H1 (cell line): Measurements from ENCODE around the gene ANK3. TPM values are rescaled to one million over a fixed set of nuclear protein-coding genes. Genes with fewer than 3 reads are reported as not detected.

Experiments used
- CTCF ChIA-PET: fragments of 300-600 bp; sonication (Branson Sonifier 250); formaldehyde crosslinking; loops from one replicate; lab custom pipeline; 2021; ENCODE audit not compliant: partially characterized antibody; lab: Charles Lee
- POLR2A ChIA-PET: fragments of 300-600 bp; sonication (Branson Sonifier 250); formaldehyde crosslinking; loops from one replicate; lab custom pipeline; 2021; ENCODE audit warnings: inconsistent platforms; ENCODE audit not compliant: partially characterized antibody; lab: Charles Lee
- DNase-seq, 2 experiments: peaks; one replicate each; pipeline versions ENCODE4 v3.0.0 to v3.0.0-alpha.2; 2010 to 2022; ENCODE audit warnings: low spot score in 2 of 2, low read depth in 1 of 2, mixed read lengths in 1 of 2
- FAIRE-seq: peaks from 2 replicates; lab custom pipeline; 2011; peaks lifted over from hg19 to GRCh38; lab: Jason Lieb, UNC
- H2AFZ ChIP-seq: 2 replicates; pipeline ENCODE4 v1.8.1; 2012; ENCODE audit warnings: low read length, inconsistent platforms
- H2AK5ac ChIP-seq: 2 replicates; pipeline ENCODE4 v1.6.1; 2013; ENCODE audit warnings: low read depth, low read length
- H2BK120ac ChIP-seq: replicated peaks from 2 replicates; pipeline ENCODE3; 2013; ENCODE audit warnings: low read depth, low read length, inconsistent platforms
- H2BK12ac ChIP-seq: 2 replicates; pipeline ENCODE4 v1.6.1; 2013; ENCODE audit warnings: low read depth, low read length
- H2BK15ac ChIP-seq: 2 replicates; pipeline ENCODE4 v1.6.1; 2013; ENCODE audit warnings: low read length
- H2BK20ac ChIP-seq: 2 replicates; pipeline ENCODE4 v1.6.1; 2013; ENCODE audit warnings: low read length
- H2BK5ac ChIP-seq: 2 replicates; pipeline ENCODE4 v1.6.1; 2013; ENCODE audit warnings: low read depth, low read length
- H3K14ac ChIP-seq: 2 replicates; pipeline ENCODE4 v1.6.1; 2013; ENCODE audit warnings: inconsistent platforms; ENCODE audit not compliant: insufficient read length
- H3K18ac ChIP-seq: 2 replicates; pipeline ENCODE4 v1.6.1; 2013; ENCODE audit warnings: low read length; ENCODE audit errors: extremely low read depth
- H3K23ac ChIP-seq: 2 replicates; pipeline ENCODE4 v1.6.1; 2013; ENCODE audit warnings: inconsistent platforms; ENCODE audit not compliant: insufficient read length
- H3K23me2 ChIP-seq: 2 replicates; pipeline ENCODE4 v1.6.1; 2013; ENCODE audit warnings: low read depth, low read length
- H3K27ac ChIP-seq: 2 replicates; pipeline ENCODE4 v1.6.1; 2011; ENCODE audit warnings: low read depth, low read length, inconsistent platforms
- H3K27me3 ChIP-seq, 4 experiments: replicated peaks in 1 of 4; 1 replicate in 1 of 4; 2 replicates in 3 of 4; pipeline versions ENCODE4 v1.6.1 to v1.8.1; 2011 to 2013; ENCODE audit warnings: low read length in 3 of 4, mild to moderate bottlenecking in 3 of 4, inconsistent platforms in 2 of 4, mixed read lengths in 2 of 4, moderate library complexity in 1 of 4; ENCODE audit not compliant: control insufficient read depth in 3 of 4, insufficient read depth in 3 of 4; ENCODE audit errors: extremely low read depth in 1 of 4
- H3K36me3 ChIP-seq, 4 experiments: 2 replicates each; pipeline versions ENCODE4 v1.6.1 to v1.8.1; 2011 to 2013; ENCODE audit warnings: mild to moderate bottlenecking in 4 of 4, low read length in 3 of 4, moderate library complexity in 2 of 4, control low read depth in 1 of 4, inconsistent platforms in 1 of 4; ENCODE audit not compliant: insufficient read depth in 4 of 4, control insufficient read depth in 2 of 4
- H3K4ac ChIP-seq: replicated peaks from 2 replicates; pipeline ENCODE3; 2013; ENCODE audit warnings: low read length, low read depth, mixed read lengths, inconsistent platforms; ENCODE audit not compliant: insufficient read length
- H3K4me1 ChIP-seq, 4 experiments: replicated peaks in 1 of 4; 1 replicate in 1 of 4; 2 replicates in 3 of 4; pipeline versions ENCODE4 v1.6.1 to v1.8.1; 2011 to 2013; ENCODE audit warnings: low read length in 3 of 4, inconsistent platforms in 2 of 4, mixed read lengths in 1 of 4; ENCODE audit not compliant: insufficient read depth in 4 of 4, control insufficient read depth in 3 of 4
- H3K4me2 ChIP-seq, 2 experiments: 2 replicates each; pipeline versions ENCODE4 v1.6.1 to v1.8.1; 2011 to 2013; ENCODE audit warnings: low read depth in 2 of 2, low read length in 2 of 2, control low read depth in 1 of 2, inconsistent platforms in 1 of 2, mild to moderate bottlenecking in 1 of 2; ENCODE audit not compliant: insufficient read depth in 1 of 2
- H3K4me3 ChIP-seq, 4 experiments: fragments of 200-600, 300-600 bp in 1 of 4; sonication (generic), shearing (Covaris generic), sonication (Bioruptor Twin) in 1 of 4; 2 replicates each; pipeline versions ENCODE4 v1.5.1 to v1.8.1; 2011 to 2016; ENCODE audit warnings: low read length in 4 of 4, low read depth in 3 of 4, control low read depth in 2 of 4, inconsistent platforms in 2 of 4, mild to moderate bottlenecking in 2 of 4, mixed read lengths in 1 of 4, moderate library complexity in 1 of 4; ENCODE audit not compliant: insufficient read depth in 2 of 4; ENCODE audit errors: extremely low read depth in 1 of 4
- H3K56ac ChIP-seq: replicated peaks from 2 replicates; pipeline ENCODE3; 2013; ENCODE audit warnings: low read depth, mild to moderate bottlenecking, mixed read lengths, low read length, inconsistent platforms; ENCODE audit not compliant: insufficient read length
- H3K79me1 ChIP-seq: 2 replicates; pipeline ENCODE4 v1.6.1; 2013; ENCODE audit warnings: low read depth, low read length, control low read depth
- H3K79me2 ChIP-seq, 2 experiments: 2 replicates each; pipeline versions ENCODE4 v1.6.1 to v1.8.1; 2012 to 2013; ENCODE audit warnings: low read length in 2 of 2, mild to moderate bottlenecking in 2 of 2, inconsistent platforms in 1 of 2; ENCODE audit not compliant: insufficient read depth in 2 of 2, control insufficient read depth in 1 of 2
- H3K9ac ChIP-seq, 4 experiments: replicated peaks in 1 of 4; 1 replicate in 1 of 4; 2 replicates in 3 of 4; pipeline versions ENCODE4 v1.6.1 to v1.8.1; 2011 to 2013; ENCODE audit warnings: low read depth in 3 of 4, low read length in 3 of 4, control low read depth in 2 of 4, mild to moderate bottlenecking in 2 of 4, moderate library complexity in 2 of 4, inconsistent platforms in 1 of 4; ENCODE audit errors: extremely low read depth in 1 of 4
- H3K9me3 ChIP-seq, 2 experiments: 2 replicates each; pipeline versions ENCODE4 v1.6.1 to v1.8.1; 2012 to 2013; ENCODE audit warnings: mild to moderate bottlenecking in 2 of 2, moderate library complexity in 2 of 2, control low read depth in 1 of 2, inconsistent platforms in 1 of 2, low read depth in 1 of 2, low read length in 1 of 2, mixed read lengths in 1 of 2; ENCODE audit not compliant: insufficient read depth in 2 of 2
- H4K20me1 ChIP-seq, 2 experiments: replicated peaks in 1 of 2; 2 replicates each; pipeline versions ENCODE3 to v1.8.1; 2011 to 2013; ENCODE audit warnings: inconsistent platforms in 2 of 2, low read length in 2 of 2, mild to moderate bottlenecking in 1 of 2; ENCODE audit not compliant: insufficient read depth in 2 of 2, control insufficient read depth in 1 of 2
- H4K5ac ChIP-seq: 2 replicates; pipeline ENCODE4 v1.6.1; 2013; ENCODE audit warnings: low read length, low read depth, mixed read lengths, inconsistent platforms; ENCODE audit not compliant: insufficient read length
- H4K8ac ChIP-seq: 2 replicates; pipeline ENCODE4 v1.8.0; 2013; ENCODE audit warnings: mild to moderate bottlenecking, moderate library complexity, low read length, inconsistent platforms; ENCODE audit not compliant: insufficient read depth; ENCODE audit errors: extremely low read depth
- H4K91ac ChIP-seq: replicated peaks from 2 replicates; pipeline ENCODE3; 2013; ENCODE audit warnings: low read length, mixed read lengths, inconsistent platforms; ENCODE audit not compliant: insufficient read length
- BCL11A ChIP-seq, 2 experiments: IDR thresholded peaks; one replicate each; pipeline ENCODE4 v1.6.1; 2011; ENCODE audit warnings: low read depth in 2 of 2, low read length in 2 of 2, mild to moderate bottlenecking in 2 of 2
- EGR1 ChIP-seq: IDR thresholded peaks from 2 replicates; pipeline ENCODE4 v1.6.1; 2011; ENCODE audit warnings: low read depth, low read length, borderline replicate concordance
- GABPA ChIP-seq: IDR thresholded peaks from 2 replicates; pipeline ENCODE4 v1.6.1; 2011; ENCODE audit warnings: mild to moderate bottlenecking, low read length, moderate library complexity, borderline replicate concordance; ENCODE audit not compliant: insufficient read depth
- HDAC6 ChIP-seq: IDR thresholded peaks from one replicate; pipeline ENCODE4 v1.7.1; 2012; ENCODE audit warnings: low read depth, mild to moderate bottlenecking, inconsistent platforms, low read length, moderate library complexity
- JUN ChIP-seq: IDR thresholded peaks from 2 replicates; pipeline ENCODE4 v1.6.1; 2011; ENCODE audit warnings: low read depth, mild to moderate bottlenecking, improper control_type of control experiment, low read length
- KDM1A ChIP-seq: fragments of 200-600, 300-600 bp; sonication (generic); IDR thresholded peaks from 2 replicates; pipeline ENCODE4 v1.7.1; 2016; ENCODE audit warnings: mild to moderate bottlenecking, low read length, borderline replicate concordance
- KDM4A ChIP-seq: IDR thresholded peaks from one replicate; pipeline ENCODE4 v1.7.1; 2012; ENCODE audit warnings: low read depth, mild to moderate bottlenecking, moderate library complexity, low read length, inconsistent platforms; ENCODE audit not compliant: severe bottlenecking
- RBBP5 ChIP-seq: IDR thresholded peaks from 2 replicates; pipeline ENCODE4 v1.7.1; 2012; ENCODE audit warnings: low read depth, mild to moderate bottlenecking, inconsistent platforms, low read length, moderate library complexity, borderline replicate concordance
- SAP30 ChIP-seq: fragments of 300-600 bp; sonication (generic); IDR thresholded peaks from 2 replicates; pipeline ENCODE4 v1.7.1; 2012; ENCODE audit warnings: low read length, moderate library complexity, mild to moderate bottlenecking, inconsistent platforms; ENCODE audit not compliant: insufficient read depth, insufficient replicate concordance
- SIN3A ChIP-seq, 2 experiments: IDR thresholded peaks in 1 of 2; conservative IDR thresholded peaks in 1 of 2; 2 replicates each; pipeline ENCODE4 v1.6.1; 2011 to 2012; ENCODE audit warnings: low read length in 2 of 2, improper control_type of control experiment in 1 of 2, low read depth in 1 of 2, mild to moderate bottlenecking in 1 of 2
- TBP ChIP-seq: IDR thresholded peaks from 2 replicates; pipeline ENCODE4 v1.6.1; 2011; ENCODE audit warnings: low read depth, low read length, improper control_type of control experiment
- TEAD4 ChIP-seq: IDR thresholded peaks from 2 replicates; pipeline ENCODE4 v1.6.1; 2012; ENCODE audit warnings: low read depth, low read length, inconsistent platforms, mixed read lengths
- YY1 ChIP-seq: IDR thresholded peaks from 2 replicates; pipeline ENCODE4 v1.6.1; 2011; ENCODE audit warnings: low read depth, mild to moderate bottlenecking, low read length
- whole genome bisulfite sequencing, 2 experiments: shearing (Covaris generic) in 1 of 2; methylation state at CpG; one replicate each; pipeline versions ENCODE4 v1.1.6 to v1.1.7; 2013 to 2015; ENCODE audit warnings: low lambda C conversion rate in 2 of 2, mixed read lengths in 2 of 2, inconsistent platforms in 1 of 2, low coverage in 1 of 2, missing lambda C conversion rate in 1 of 2; ENCODE audit not compliant: insufficient replicate concordance in 2 of 2, insufficient coverage in 1 of 2, insufficient read length in 1 of 2; ENCODE audit errors: extremely low coverage in 1 of 2, missing lambda C conversion rate in 1 of 2; 5-methylcytosine and 5-hydroxymethylcytosine counted together
- polyA plus RNA-seq, 7 experiments: library from polyadenylated mRNA; depleted of rRNA in 3 of 7; stranded (reverse) in 5 of 7; unstranded in 2 of 7; fragments of >200 nt in 5 of 7; fragments of 200-250 nt in 2 of 7; gene quantifications; 1 replicate in 5 of 7; 2 replicates in 1 of 7; 4 replicates in 1 of 7; pipeline versions ENCODE4 v1.2.1 to v1.2.3, GENCODE V29; 2011 to 2013; ENCODE audit warnings: missing spikeins in 2 of 7, mixed read lengths in 2 of 7
- total RNA-seq: library from RNA; stranded (reverse); fragmentation: NEBNext Ultra II Directional; extraction: Animal tissue kit (Norgen Biotek cat#: 25700); gene quantifications from 2 replicates; pipeline ENCODE4 v1.2.1, GENCODE V29; 2021

Gene ANK3
- total and polyA plus RNA-seq, 2 of the 8 experiments (the other 6 are each of a cell fraction or from before 2014, with no cell fraction given), result 18.1 to 67.9 TPM

DNA sequence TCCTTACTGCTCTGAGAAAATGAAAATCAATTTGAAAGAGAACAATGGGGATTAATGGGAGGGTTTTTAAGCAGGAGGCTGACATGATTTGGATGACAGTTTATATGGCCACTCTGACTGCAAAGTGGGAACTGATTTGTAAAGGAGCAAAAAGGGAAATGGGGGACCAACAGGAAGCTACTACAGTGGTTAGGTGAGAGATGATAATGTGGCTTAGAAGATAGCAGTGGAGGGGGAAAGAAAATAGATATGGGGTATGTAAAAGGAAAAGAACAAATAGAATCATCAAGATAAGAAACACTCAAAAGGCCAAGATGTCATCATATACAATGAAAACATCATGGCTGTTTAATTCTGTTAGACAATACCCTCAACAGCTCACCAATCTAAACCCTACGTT, 177.5 kb downstream of the ANK3 start:
- Histone ChIP-seq H3K27me3 (no peaks in the 10 kb centered on the region), H2AFZ (no peak overlapping the region), H3K18ac (no peak overlapping the region), H3K27ac (no peak overlapping the region), H4K5ac (no peak overlapping the region), H3K9ac (no peak overlapping the region), H2BK20ac (no peak overlapping the region), H3K4me3 (no peak overlapping the region), H3K79me2 (no peaks in the 10 kb centered on the region), H4K20me1 (no peaks in the 10 kb centered on the region), H3K23ac (no peak overlapping the region), H3K23me2 (no peaks in the 10 kb centered on the region), H2BK5ac (no peak overlapping the region), H2BK120ac (no peak overlapping the region), H3K4me1 (peaks cover 0 to 4% (median 2%) of the 10 kb centered on the region in 4 experiments; a peak in 2 of 7 replicates), H2BK12ac (no peak overlapping the region), H3K79me1 (no peaks in the 10 kb centered on the region), H2AK5ac (no peak overlapping the region), H4K91ac (no peak overlapping the region), H3K56ac (no peak overlapping the region), H3K4ac (no peak overlapping the region), H3K9me3 (no peaks in the 10 kb centered on the region), H2BK15ac (no peak overlapping the region), H3K36me3 (no peaks in the 10 kb centered on the region), H3K14ac (no peak overlapping the region), H3K4me2 (no peak overlapping the region), H4K8ac (no peak overlapping the region)
- 100% methylated on average over 1 of the region's 1 CpG; no CpG with 5 or more reads in 1 of the 2 experiments for WGBS, 2 experiments
- ChIA-PET CTCF (interaction anchor here (0.6 to 11.2 kb wide), 7 partner anchors 13 to 629 kb away, joined by 3 to 151 read pairs (median 3); no protein-coding TSS in a partner anchor), POLR2A (interaction anchor here (0.6 kb wide), 1 partner anchor 72 kb away, joined by 3 read pairs; no protein-coding TSS in a partner anchor)
- no peak for FAIRE-seq
- DNase-seq, result no peak
- TF ChIP-seq SAP30 (no peak), TBP (no peak), TEAD4 (no peak), SIN3A (conservative IDR thresholded peaks at IDR 0.05 in 1 of 2, IDR thresholded peaks at IDR 0.05 in 1 of 2; ENCODE audit: low read depth in 1 of 2, low read length in 2 of 2) (no peak), YY1 (no peak), RBBP5 (no peak), KDM4A (no peak), GABPA (no peak), EGR1 (no peak), JUN (no peak), KDM1A (no peak), HDAC6 (no peak), BCL11A (IDR thresholded peaks at IDR 0.05; ENCODE audit: low read depth in 2 of 2, low read length in 2 of 2) (no peak)
